ENCODE data around the gene DLGAP1.

- TF ChIP-seq CTCF (IDR thresholded peaks at IDR 0.05; ENCODE audit: poor library complexity, severe bottlenecking), result no peak
- TF ChIP-seq EP300 (conservative IDR thresholded peaks at IDR 0.05; ENCODE audit: poor library complexity, severe bottlenecking), result no peak
Observed at GRCh38 chr18:3472681-3473544, 982.2 kb downstream of the DLGAP1 start.

Measured in neural cell (in vitro differentiated cells).